Measurements from ENCODE around the gene GPC2.
A peak's percentile ranks its signal among the peaks of the same experiment; 100 is the strongest.

The GPC2 gene

DNA sequence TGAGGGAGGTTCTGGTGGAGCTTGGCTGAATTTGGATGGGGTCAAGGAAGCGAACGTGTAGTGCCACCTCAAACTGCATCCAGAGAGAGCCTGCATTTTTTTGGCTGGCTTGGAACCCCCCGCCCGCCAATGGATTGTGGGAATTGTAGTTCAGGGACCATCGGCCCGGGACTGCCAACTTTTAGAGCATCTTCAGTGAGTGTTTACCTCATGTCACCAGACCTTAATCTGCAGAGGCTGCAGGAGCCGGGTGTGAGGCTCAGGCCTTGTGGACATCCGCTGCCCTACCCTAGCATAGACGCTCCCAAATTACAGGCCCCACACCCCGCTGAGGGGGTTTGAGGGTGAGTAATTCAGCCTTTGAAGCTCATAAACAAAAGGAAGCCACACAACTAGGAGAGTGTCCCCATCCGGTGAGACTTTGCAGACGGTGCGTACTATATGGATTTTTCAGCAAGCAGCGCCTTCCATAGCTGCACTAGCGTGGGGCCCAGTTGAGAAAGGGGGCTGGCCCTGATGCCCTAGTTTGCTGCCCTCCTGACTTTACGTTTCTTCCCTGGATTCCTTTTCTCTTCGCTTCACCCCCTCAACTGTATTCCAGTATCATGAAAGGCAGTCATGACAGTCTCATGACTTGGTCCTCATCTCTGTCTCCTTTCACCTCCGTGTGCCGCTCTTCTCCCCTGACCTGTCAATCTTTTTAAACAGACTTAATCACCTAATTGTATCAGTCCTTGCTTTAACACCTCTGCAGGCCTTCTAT is 57.0 kb downstream of the GPC2 start:
- no peaks in the 10 kb centered on the region for H3K9me3 Mint-ChIP-seq
- peak overlapping the region; percentile 100 for H3K4me3 Mint-ChIP-seq
- H3K27ac Mint-ChIP-seq = peak overlapping the region; percentile 97
- H3K4me1 Mint-ChIP-seq (ENCODE audit: low read depth) = peaks cover 55% of the 10 kb centered on the region
- intact Hi-C loops (cut with micrococcal nuclease) = loop anchor here (1.0 to 2.0 kb wide), 2 partner anchors 7 to 19 kb away; partner anchors contain the start of genes AP4M1 and MCM7
- H3K36me3 Mint-ChIP-seq (ENCODE audit: low read depth) = peaks cover 27% of the 10 kb centered on the region
- no peaks in the 10 kb centered on the region for H3K27me3 Mint-ChIP-seq
